Glutamatergic neuron (in vitro differentiated cells): ENCODE results near the gene KDM2B. TPM values are rescaled to one million over a fixed set of nuclear protein-coding genes. Genes with fewer than 3 reads are reported as not detected.

Source experiments
- DNase-seq: peaks from one replicate; pipeline ENCODE4 v3.0.0; 2022
- H3K27ac Mint-ChIP-seq: one replicate; pipeline ENCODE4 v1.8.0; 2020; ENCODE audit warnings: mild to moderate bottlenecking, mixed read lengths, inconsistent platforms; ENCODE audit not compliant: unreplicated experiment
- H3K27me3 Mint-ChIP-seq: one replicate; pipeline ENCODE4 v1.8.0; 2020; ENCODE audit warnings: mild to moderate bottlenecking, moderate library complexity, mixed read lengths, inconsistent platforms; ENCODE audit not compliant: unreplicated experiment
- H3K36me3 Mint-ChIP-seq: one replicate; pipeline ENCODE4 v1.8.0; 2020; ENCODE audit warnings: mild to moderate bottlenecking, mixed read lengths, inconsistent platforms; ENCODE audit not compliant: unreplicated experiment
- H3K4me1 Mint-ChIP-seq: one replicate; pipeline ENCODE4 v1.8.0; 2020; ENCODE audit warnings: mild to moderate bottlenecking, low read depth, mixed read lengths, inconsistent platforms; ENCODE audit not compliant: unreplicated experiment
- H3K4me3 Mint-ChIP-seq: one replicate; pipeline ENCODE4 v1.8.0; 2020; ENCODE audit warnings: mild to moderate bottlenecking, mixed read lengths, inconsistent platforms; ENCODE audit not compliant: unreplicated experiment
- H3K9me3 Mint-ChIP-seq: one replicate; pipeline ENCODE4 v1.8.0; 2020; ENCODE audit warnings: mild to moderate bottlenecking, moderate library complexity, mixed read lengths, inconsistent platforms; ENCODE audit not compliant: unreplicated experiment
- CTCF ChIP-seq: fragments of 200-600 bp; sonication (generic); IDR thresholded peaks from one replicate; pipeline ENCODE4 v1.5.0; 2021; ENCODE audit not compliant: partially characterized antibody, unreplicated experiment
- total RNA-seq: library from RNA; stranded (reverse); fragmentation: NEBNext Ultra II Directional; extraction: Animal tissue kit (Norgen Biotek cat#: 25700); gene quantifications from one replicate; pipeline ENCODE4 v1.2.1, GENCODE V29; 2021; ENCODE audit not compliant: unreplicated experiment

Gene KDM2B
- total RNA-seq, 1 donor from 2014 or later = 64.3 TPM

GRCh38 chr12:121570467-121571283 is 10.1 kb downstream of the KDM2B start:
- H3K27ac Mint-ChIP-seq = no peak overlapping the region
- no peak for TF ChIP-seq CTCF

GRCh38 chr12:121568971-121569751 is 11.7 kb downstream of the KDM2B start:
- Mint-ChIP-seq H3K9me3 (peaks cover 2% of the 10 kb centered on the region), H3K4me3 (no peak overlapping the region), H3K27ac (no peak overlapping the region), H3K36me3 (no peaks in the 10 kb centered on the region), H3K4me1 (peaks cover 6% of the 10 kb centered on the region), H3K27me3 (peaks cover 6% of the 10 kb centered on the region)
- no peak for DNase-seq
- peak; percentile 11 for TF ChIP-seq CTCF

More at GRCh38 chr12:121570467-121571283, 10.1 kb downstream of the KDM2B start:
- peaks cover 11% of the 10 kb centered on the region for H3K4me1 Mint-ChIP-seq
- no peak overlapping the region for H3K4me3 Mint-ChIP-seq
- no peaks in the 10 kb centered on the region for H3K36me3 Mint-ChIP-seq
- no peak for DNase-seq
- H3K27me3 Mint-ChIP-seq = peaks cover 6% of the 10 kb centered on the region
- H3K9me3 Mint-ChIP-seq = peaks cover 2% of the 10 kb centered on the region

DNA sequence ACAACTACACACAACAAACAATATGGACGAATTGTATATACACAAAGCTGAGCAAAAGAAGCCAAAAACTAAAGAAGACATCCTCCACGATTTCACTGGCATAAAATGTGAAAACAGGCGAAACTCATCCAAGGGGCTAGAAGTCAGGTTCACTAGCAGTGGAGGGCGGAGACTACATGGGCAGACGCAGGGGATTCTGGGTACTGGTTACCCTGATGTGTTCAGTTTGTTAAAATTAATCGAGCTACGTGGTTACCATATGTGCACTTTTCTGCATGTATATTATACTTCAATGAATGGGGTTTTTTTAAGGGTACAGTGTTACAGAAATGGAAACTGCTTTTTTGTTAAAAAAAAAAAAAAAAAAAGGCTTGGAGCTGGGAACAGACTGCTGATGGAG is 12.3 kb downstream of the KDM2B start:
- no peaks in the 10 kb centered on the region for H3K9me3 Mint-ChIP-seq
- no peak overlapping the region for H3K4me3 Mint-ChIP-seq
- H3K27me3 Mint-ChIP-seq = peaks cover 6% of the 10 kb centered on the region
- no peak overlapping the region for H3K27ac Mint-ChIP-seq
- no peak for TF ChIP-seq CTCF
- peaks cover 3% of the 10 kb centered on the region for H3K4me1 Mint-ChIP-seq
- DNase-seq = no peak
- H3K36me3 Mint-ChIP-seq = no peaks in the 10 kb centered on the region

GRCh38 chr12:121565076-121565475 is 15.7 kb downstream of the KDM2B start:
- H3K4me3 Mint-ChIP-seq = no peak overlapping the region
- peaks cover 3% of the 10 kb centered on the region for H3K4me1 Mint-ChIP-seq
- no peak overlapping the region for H3K27ac Mint-ChIP-seq
- no peaks in the 10 kb centered on the region for H3K36me3 Mint-ChIP-seq
- peaks cover 5% of the 10 kb centered on the region for H3K27me3 Mint-ChIP-seq
- H3K9me3 Mint-ChIP-seq = no peaks in the 10 kb centered on the region
- DNase-seq = no peak
- TF ChIP-seq CTCF = no peak

- no peak overlapping the region for H3K4me3 Mint-ChIP-seq
- TF ChIP-seq CTCF = no peak
- no peaks in the 10 kb centered on the region for H3K36me3 Mint-ChIP-seq
- no peak overlapping the region for H3K27ac Mint-ChIP-seq
- peaks cover 2% of the 10 kb centered on the region for H3K27me3 Mint-ChIP-seq
- H3K9me3 Mint-ChIP-seq = no peaks in the 10 kb centered on the region
- H3K4me1 Mint-ChIP-seq = no peaks in the 10 kb centered on the region
- no peak for DNase-seq
These were observed 18.3 kb downstream of the KDM2B start for GRCh38 chr12:121562488-121562887.
